HG03521 (cell line): ENCODE data around the gene RAB40C.

ENCODE experiments used
- ATAC-seq: cut with Tn5 transposase; IDR thresholded peaks from one replicate; pipeline ENCODE4 v1.9.1; 2021; ENCODE audit warnings: mild to moderate bottlenecking, moderate library complexity; ENCODE audit not compliant: unreplicated experiment

RAB40C gene

DNA sequence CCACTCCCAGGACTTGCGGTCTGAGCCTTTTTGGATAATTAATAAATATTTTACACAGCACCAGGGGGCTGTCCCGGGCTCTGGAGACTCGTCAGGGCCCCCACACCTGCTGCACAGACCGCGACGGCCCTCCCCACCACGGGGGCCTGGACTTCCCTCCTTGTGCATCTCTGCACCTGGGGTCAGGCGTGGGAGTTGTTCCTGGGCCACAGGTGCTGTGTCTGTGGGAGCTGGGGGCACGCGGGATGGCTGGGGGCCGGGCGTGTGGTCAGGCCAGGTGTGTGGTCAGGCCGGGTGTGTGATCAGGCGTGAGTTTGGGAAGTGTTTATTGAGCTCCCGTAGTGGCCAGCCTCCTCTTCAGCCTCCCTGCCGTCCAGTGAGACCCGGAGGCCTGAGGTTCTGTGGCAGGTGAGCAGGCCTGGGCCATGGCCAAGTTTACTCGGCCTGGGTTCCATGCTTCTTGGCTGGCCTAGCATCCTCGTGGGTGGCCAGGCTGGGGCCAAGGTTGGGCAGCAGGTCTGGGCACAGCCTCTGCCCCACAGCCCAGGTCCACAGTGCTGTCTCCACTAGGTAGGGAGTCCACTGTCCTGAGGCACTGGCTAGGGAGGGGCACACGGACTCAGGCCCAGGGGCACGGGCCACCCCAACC lies 88.5 kb downstream of the RAB40C start:
- ATAC-seq = no peak
